Measurements from ENCODE around the gene RC3H2.
A peak's percentile ranks its signal among the peaks of the same experiment; 100 is the strongest.
"Not testable (repeated sequence)": the region's sequence is repeated elsewhere in the genome, so short reads cannot be mapped to it uniquely, and the experiment has no call there.

RC3H2 gene

DNA sequence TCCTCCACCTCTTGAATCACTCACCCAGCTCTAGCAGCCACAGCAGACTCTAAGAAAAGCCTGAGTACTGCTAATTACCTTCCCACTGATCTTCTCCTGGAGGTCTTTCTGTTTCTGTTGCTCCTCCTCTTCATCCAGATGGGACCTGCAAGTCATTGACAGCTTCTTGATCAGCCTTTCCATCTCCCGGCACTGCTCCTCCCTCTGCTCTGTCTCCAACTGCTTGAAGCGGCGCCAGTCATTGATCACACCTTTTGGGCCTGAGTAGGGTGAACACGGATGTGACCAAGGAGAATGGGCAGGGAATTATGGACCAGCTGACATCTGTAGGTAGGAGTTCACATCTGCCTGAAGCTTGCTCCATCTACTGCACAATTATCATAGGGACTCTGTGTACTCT lies 82.2 kb downstream of the RC3H2 start:
- TF ChIP-seq JUND (IDR thresholded peaks at IDR 0.05; ENCODE audit: low read depth): no peak
- no peak for DNase-seq (ENCODE audit: low read depth in 1 of 2, low spot score in 1 of 2)
- in situ Hi-C loops (cut with HindIII; ENCODE audit: low pct_unique_long_range_greater_than_20kb, low sequenced_read_pairs): no loop called here

GRCh38 chr9:122822056-122822455 lies 83.1 kb downstream of the RC3H2 start:
- in situ Hi-C loops (cut with HindIII; ENCODE audit: low pct_unique_long_range_greater_than_20kb, low sequenced_read_pairs): no loop called here
- no peak for TF ChIP-seq JUND (IDR thresholded peaks at IDR 0.05; ENCODE audit: low read depth)
- DNase-seq (ENCODE audit: low read depth in 1 of 2, low spot score in 1 of 2): no peak

DNA sequence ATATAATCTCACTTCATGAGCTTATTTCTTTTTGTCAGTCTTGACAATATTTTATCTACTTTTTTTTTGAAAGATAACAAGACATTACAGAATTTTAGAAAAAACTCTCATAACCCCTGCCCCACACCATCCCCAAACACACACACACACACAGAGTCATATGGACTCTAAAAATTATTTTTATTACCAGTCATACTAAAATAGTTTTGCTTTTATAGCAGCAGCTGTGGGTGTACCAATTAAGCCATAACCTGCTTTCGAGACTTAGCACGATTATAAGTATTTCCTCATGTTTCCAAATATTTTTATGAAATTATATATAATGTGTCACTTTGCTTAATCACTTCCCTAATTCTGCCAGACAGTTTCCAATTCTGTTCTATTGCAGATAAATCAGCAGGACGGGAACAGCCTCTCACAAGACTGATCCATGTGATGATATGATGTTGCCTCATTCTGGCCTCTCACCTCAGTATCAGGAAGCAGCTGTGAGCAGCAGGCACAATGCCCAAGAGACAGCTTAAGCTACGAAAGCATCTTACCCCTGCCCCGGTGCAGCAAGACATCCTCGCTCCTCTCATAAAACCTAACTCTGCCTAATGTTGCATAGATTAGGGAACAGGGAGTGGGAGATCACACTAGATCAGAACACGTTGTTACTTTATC lies 83.7 kb downstream of the RC3H2 start:
- no peak for TF ChIP-seq JUND (IDR thresholded peaks at IDR 0.05; ENCODE audit: low read depth)
- in situ Hi-C loops (cut with HindIII; ENCODE audit: low pct_unique_long_range_greater_than_20kb, low sequenced_read_pairs): no loop called here
- no peak for DNase-seq (ENCODE audit: low read depth in 1 of 2, low spot score in 1 of 2)

GRCh38 chr9:122820490-122820845 lies 84.7 kb downstream of the RC3H2 start:
- DNase-seq (ENCODE audit: low read depth in 1 of 2, low spot score in 1 of 2): no peak
- TF ChIP-seq JUND (IDR thresholded peaks at IDR 0.05; ENCODE audit: low read depth): no peak
- in situ Hi-C loops (cut with HindIII; ENCODE audit: low pct_unique_long_range_greater_than_20kb, low sequenced_read_pairs): no loop called here

DNA sequence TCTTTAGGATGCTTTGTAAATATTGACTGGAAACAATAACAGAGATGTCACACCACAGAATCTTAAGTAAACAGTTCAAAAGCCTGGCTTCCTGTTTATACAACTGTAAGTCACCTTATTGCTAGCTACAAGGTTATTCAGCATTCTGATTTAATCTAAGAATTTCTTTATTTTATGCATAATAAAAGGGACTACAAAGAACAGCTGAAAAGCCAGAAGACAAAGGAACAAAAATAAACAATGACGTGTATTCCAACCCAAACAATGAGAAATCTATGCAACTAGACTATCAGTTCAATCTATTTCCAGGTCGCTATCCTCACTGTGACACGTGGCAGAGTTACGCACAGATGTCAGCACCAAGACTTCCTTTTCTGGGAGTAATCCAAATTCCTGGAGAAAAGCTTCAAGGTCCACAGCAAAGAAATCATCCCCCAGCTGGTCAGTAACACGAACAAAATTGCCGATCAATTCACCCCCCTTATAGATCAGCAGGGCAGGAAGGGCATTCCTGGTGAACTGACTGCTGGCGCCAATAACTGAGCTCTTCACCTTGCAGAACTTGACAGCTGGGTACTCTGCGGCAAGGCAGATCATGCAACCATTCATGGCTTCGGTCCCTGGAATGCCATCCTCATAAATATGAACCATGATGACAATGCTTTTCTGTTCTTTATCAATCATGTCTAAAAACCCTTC lies 85.2 kb downstream of the RC3H2 start:
- in situ Hi-C loops (cut with HindIII; ENCODE audit: low pct_unique_long_range_greater_than_20kb, low sequenced_read_pairs): no loop called here

DNA sequence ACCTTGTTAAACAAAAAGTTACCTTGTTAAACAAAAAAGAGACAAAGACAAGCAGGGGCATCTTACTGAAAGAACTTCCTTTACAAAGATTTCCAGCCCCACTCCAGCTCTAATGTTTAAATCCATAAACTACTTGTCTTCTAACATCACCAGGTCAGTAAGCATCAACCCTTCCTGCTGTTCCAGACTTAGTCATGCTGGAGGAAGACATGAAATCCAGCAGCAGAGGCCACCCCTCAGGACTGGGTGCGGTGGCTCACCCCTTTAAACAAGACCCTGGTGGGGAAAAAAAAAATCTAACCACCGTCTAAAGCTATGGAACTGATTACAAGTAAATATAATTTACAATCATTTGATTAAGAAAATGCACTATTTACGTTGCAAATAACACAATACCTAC lies 85.8 kb downstream of the RC3H2 start:
- no peak for TF ChIP-seq JUND (IDR thresholded peaks at IDR 0.05; ENCODE audit: low read depth)
- no peak for DNase-seq (ENCODE audit: low read depth in 1 of 2, low spot score in 1 of 2)
- in situ Hi-C loops (cut with HindIII; ENCODE audit: low pct_unique_long_range_greater_than_20kb, low sequenced_read_pairs): no loop called here

More for the DNA sequence above, 85.2 kb downstream of the RC3H2 start:
- peak in 1 of 2 experiments; percentile 37 for DNase-seq (ENCODE audit: low read depth in 1 of 2, low spot score in 1 of 2)
- no peak for TF ChIP-seq JUND (IDR thresholded peaks at IDR 0.05; ENCODE audit: low read depth)

DNA sequence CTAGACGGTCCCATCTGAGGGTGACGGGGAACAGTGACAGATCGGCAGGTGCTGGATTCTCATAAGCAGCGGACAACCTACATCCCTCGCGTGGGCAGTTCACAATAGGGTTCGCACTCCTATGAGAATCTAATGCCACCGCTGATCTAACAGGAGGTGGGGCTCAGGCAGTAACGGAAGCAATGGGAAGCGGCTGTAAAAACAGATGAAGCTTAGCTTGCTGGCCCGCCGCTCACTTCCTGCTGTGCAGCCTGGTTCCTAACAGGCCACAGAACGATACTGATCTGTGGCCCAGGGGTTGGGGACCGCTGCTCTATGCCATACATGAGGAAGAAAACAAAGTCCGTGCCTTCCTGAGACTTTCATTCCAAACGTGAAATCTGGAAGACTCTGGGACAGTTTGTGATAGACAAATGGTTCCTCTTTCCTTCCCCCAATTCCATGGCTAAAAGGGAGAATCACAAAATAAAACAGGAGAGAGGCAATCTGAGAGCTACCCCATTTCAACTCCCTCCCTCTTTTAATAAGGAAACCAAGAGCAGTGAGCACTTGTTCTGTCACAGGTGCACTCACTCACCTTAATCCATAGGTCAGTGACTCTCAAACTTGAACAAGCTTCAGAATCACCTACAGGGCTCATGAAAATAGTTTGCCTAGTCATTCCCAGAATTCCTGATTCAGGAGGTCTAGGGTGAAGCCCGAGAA lies 88.8 kb downstream of the RC3H2 start:
- in situ Hi-C loops (cut with HindIII; ENCODE audit: low pct_unique_long_range_greater_than_20kb, low sequenced_read_pairs): no loop called here
- no peak for TF ChIP-seq JUND (IDR thresholded peaks at IDR 0.05; ENCODE audit: low read depth)
- no peak for DNase-seq (ENCODE audit: low read depth in 1 of 2, low spot score in 1 of 2)

GRCh38 chr9:122815544-122815943 lies 89.6 kb downstream of the RC3H2 start:
- in situ Hi-C loops (cut with HindIII; ENCODE audit: low pct_unique_long_range_greater_than_20kb, low sequenced_read_pairs): no loop called here
- no peak for DNase-seq (ENCODE audit: low read depth in 1 of 2, low spot score in 1 of 2)
- no peak for TF ChIP-seq JUND (IDR thresholded peaks at IDR 0.05; ENCODE audit: low read depth)

- no peak for DNase-seq (ENCODE audit: low read depth in 1 of 2, low spot score in 1 of 2)
- no peak for TF ChIP-seq JUND (IDR thresholded peaks at IDR 0.05; ENCODE audit: low read depth)
- in situ Hi-C loops (cut with HindIII; ENCODE audit: low pct_unique_long_range_greater_than_20kb, low sequenced_read_pairs): no loop called here
Observed at GRCh38 chr9:122814545-122814944, 90.6 kb downstream of the RC3H2 start.

- no peak for TF ChIP-seq JUND (IDR thresholded peaks at IDR 0.05; ENCODE audit: low read depth)
- no peak for DNase-seq (ENCODE audit: low read depth in 1 of 2, low spot score in 1 of 2)
- in situ Hi-C loops (cut with HindIII; ENCODE audit: low pct_unique_long_range_greater_than_20kb, low sequenced_read_pairs): no loop called here
Observed at GRCh38 chr9:122812736-122813135, 92.4 kb downstream of the RC3H2 start.

- no peak for TF ChIP-seq JUND (IDR thresholded peaks at IDR 0.05; ENCODE audit: low read depth)
- DNase-seq (ENCODE audit: low read depth in 1 of 2, low spot score in 1 of 2): peak; percentile 69 to 91
- in situ Hi-C loops (cut with HindIII; ENCODE audit: low pct_unique_long_range_greater_than_20kb, low sequenced_read_pairs): no loop called here
Observed at GRCh38 chr9:122810306-122810946, 94.7 kb downstream of the RC3H2 start.

DNA sequence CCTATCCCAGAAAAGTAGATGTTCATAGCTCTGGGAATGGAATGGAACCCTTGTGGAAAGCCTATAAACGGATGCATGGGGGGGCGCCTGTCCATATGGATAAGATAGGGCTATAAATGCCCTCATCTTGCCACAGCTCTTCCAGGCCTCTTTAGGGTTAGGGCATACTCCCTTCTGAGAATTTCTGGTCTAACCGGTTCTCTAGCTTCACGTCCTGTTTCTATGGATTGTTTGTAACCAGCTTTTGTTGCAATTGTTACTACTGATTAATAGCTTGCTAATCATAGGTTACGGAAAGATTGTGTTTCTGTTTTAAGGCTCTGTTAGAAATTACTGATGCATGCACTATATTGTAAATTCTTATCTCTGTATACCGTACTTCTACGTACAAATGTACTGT lies 95.9 kb downstream of the RC3H2 start:
- in situ Hi-C loops (cut with HindIII; ENCODE audit: low pct_unique_long_range_greater_than_20kb, low sequenced_read_pairs): not testable (repeated sequence)
- DNase-seq (ENCODE audit: low read depth in 1 of 2, low spot score in 1 of 2): peak in 1 of 2 experiments; percentile 68

DNA sequence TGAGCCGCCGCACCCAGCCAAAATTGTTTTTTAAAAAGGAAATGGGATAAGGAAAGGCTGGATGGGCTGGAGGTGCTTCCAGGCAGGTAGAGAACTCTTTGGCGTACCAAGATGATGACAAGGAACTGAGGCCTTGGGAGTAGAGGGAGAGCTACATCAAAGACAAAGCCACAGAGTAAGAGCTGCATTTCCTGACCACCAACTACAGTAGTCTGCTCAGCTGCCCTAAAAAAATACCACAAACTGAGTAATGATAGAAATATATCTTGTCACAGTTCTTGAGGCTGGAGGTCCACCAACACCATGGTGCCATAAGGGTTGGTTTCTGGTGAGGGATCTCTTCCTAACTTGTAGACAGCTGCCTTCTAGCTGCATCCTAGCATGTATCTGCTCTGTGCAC lies 97.0 kb downstream of the RC3H2 start:
- no peak for TF ChIP-seq JUND (IDR thresholded peaks at IDR 0.05; ENCODE audit: low read depth)
- no peak for DNase-seq (ENCODE audit: low read depth in 1 of 2, low spot score in 1 of 2)
- in situ Hi-C loops (cut with HindIII; ENCODE audit: low pct_unique_long_range_greater_than_20kb, low sequenced_read_pairs): no loop called here
